ENCODE data around the gene POP4. TPM values are rescaled to one million over a fixed set of nuclear protein-coding genes. Genes with fewer than 3 reads are reported as not detected.

Gene POP4
- total RNA-seq, 1 donor from 2014 or later = 48.4 TPM

- Mint-ChIP-seq H3K27ac (peak overlapping the region; percentile 25), H3K27me3 (no peaks in the 10 kb centered on the region), H3K9me3 (no peaks in the 10 kb centered on the region), H3K36me3 (peaks cover 3% of the 10 kb centered on the region), H3K4me1 (ENCODE audit: unreplicated experiment) (peaks cover 6% of the 10 kb centered on the region), H3K4me3 (no peak overlapping the region)
- TF ChIP-seq CTCF (conservative IDR thresholded peaks at IDR 0.05) = no peak
- DNase-seq (ENCODE audit: extremely low spot score, unreplicated experiment) = no peak
Observed at GRCh38 chr19:29617366-29618266, 11.5 kb downstream of the POP4 start.

- H3K36me3 Mint-ChIP-seq = peaks cover 3% of the 10 kb centered on the region
- TF ChIP-seq CTCF (conservative IDR thresholded peaks at IDR 0.05) = no peak
- H3K4me3 Mint-ChIP-seq = no peak overlapping the region
- H3K4me1 Mint-ChIP-seq (ENCODE audit: unreplicated experiment) = peaks cover 6% of the 10 kb centered on the region
- no peaks in the 10 kb centered on the region for H3K9me3 Mint-ChIP-seq
- no peak for DNase-seq (ENCODE audit: extremely low spot score, unreplicated experiment)
- no peaks in the 10 kb centered on the region for H3K27me3 Mint-ChIP-seq
- H3K27ac Mint-ChIP-seq = no peak overlapping the region
Observed at GRCh38 chr19:29618434-29618833, 12.4 kb downstream of the POP4 start.

- Mint-ChIP-seq H3K4me1 (ENCODE audit: unreplicated experiment) (peaks cover 11% of the 10 kb centered on the region), H3K4me3 (no peak overlapping the region), H3K27me3 (no peaks in the 10 kb centered on the region), H3K27ac (no peak overlapping the region), H3K36me3 (peaks cover 3% of the 10 kb centered on the region), H3K9me3 (no peaks in the 10 kb centered on the region)
- DNase-seq (ENCODE audit: extremely low spot score, unreplicated experiment) = no peak
- no peak for TF ChIP-seq CTCF (conservative IDR thresholded peaks at IDR 0.05)
Observed at GRCh38 chr19:29618871-29619270, 12.8 kb downstream of the POP4 start.

GRCh38 chr19:29620931-29621351 lies 14.9 kb downstream of the POP4 start:
- TF ChIP-seq CTCF (conservative IDR thresholded peaks at IDR 0.05) = no peak
- H3K4me1 Mint-ChIP-seq (ENCODE audit: unreplicated experiment) = peaks cover 14% of the 10 kb centered on the region
- H3K27me3 Mint-ChIP-seq = no peaks in the 10 kb centered on the region
- no peak overlapping the region for H3K4me3 Mint-ChIP-seq
- no peak for DNase-seq (ENCODE audit: extremely low spot score, unreplicated experiment)
- no peak overlapping the region for H3K27ac Mint-ChIP-seq
- H3K36me3 Mint-ChIP-seq = peaks cover 3% of the 10 kb centered on the region
- no peaks in the 10 kb centered on the region for H3K9me3 Mint-ChIP-seq

GRCh38 chr19:29622166-29623070 lies 16.3 kb downstream of the POP4 start:
- no peaks in the 10 kb centered on the region for H3K36me3 Mint-ChIP-seq

More at GRCh38 chr19:29622166-29623070, 16.3 kb downstream of the POP4 start:
- TF ChIP-seq CTCF (conservative IDR thresholded peaks at IDR 0.05) = peak; percentile 11
- Mint-ChIP-seq H3K27ac (peak overlapping the region; percentile 56), H3K4me3 (no peak overlapping the region), H3K27me3 (no peaks in the 10 kb centered on the region), H3K4me1 (ENCODE audit: unreplicated experiment) (peaks cover 9% of the 10 kb centered on the region), H3K9me3 (no peaks in the 10 kb centered on the region)
- DNase-seq (ENCODE audit: extremely low spot score, unreplicated experiment) = no peak

Data from type B pancreatic cell (in vitro differentiated cells).